ENCODE data around the gene SLX1A. TPM values are rescaled to one million over a fixed set of nuclear protein-coding genes. Genes with fewer than 3 reads are reported as not detected.
"Not testable (repeated sequence)": the region's sequence is repeated elsewhere in the genome, so short reads cannot be mapped to it uniquely, and the experiment has no call there.

SLX1A gene
- total RNA-seq (2014; rRNA removed; shearing (Covaris generic)) = 57.9 and 108 TPM in 2 replicates

- DNase-seq (ENCODE audit: low spot score); in situ Hi-C loops (cut with HindIII; ENCODE audit: low sequenced_read_pairs): not testable (repeated sequence)
These were observed at the start of gene SLX1A, which contains the start of gene BOLA2B for GRCh38 chr16:30193615-30194014. Gene SLX1A, plus strand, starts transcription at chr16:30193875. Its CDS starts 210 bp downstream, at chr16:30194085. Gene BOLA2B, minus strand, starts transcription at chr16:30193666. Its CDS starts 71 bp downstream, at chr16:30193595.

DNA sequence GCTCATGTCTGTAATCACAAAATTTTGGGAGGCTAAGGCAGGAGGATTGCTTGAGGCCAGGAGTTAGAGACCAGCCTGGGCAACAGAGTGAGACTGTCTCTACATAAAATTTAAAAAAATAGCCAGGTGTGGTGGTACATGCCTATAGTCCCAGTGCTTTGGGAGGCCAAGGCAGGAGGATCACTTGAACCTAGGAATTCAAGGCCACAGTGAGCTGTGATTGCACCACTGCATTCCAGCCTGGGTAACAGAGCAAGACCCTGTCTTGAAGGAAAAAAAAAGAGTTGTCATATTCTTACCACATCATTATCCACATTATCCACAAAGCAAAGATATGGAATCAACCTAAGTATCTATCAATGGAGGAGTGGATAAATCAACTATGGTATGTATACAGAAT, 49.7 kb upstream of the SLX1A start:
- in situ Hi-C loops (cut with HindIII; ENCODE audit: low sequenced_read_pairs) = no loop called here

DNA sequence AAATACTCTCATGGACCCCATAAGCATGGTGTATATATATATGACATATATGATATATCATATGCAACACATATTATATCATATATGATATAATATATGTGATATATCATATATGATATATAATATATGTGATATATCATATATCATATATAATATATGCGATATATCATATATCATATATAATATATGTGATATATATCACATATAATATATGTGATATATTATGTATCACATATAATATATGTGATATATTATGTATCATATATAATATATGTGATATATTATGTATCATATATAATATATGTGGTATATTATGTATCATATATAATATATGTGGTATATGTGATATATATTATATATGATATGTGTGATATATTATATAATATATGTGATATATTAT, 48.8 kb upstream of the SLX1A start:
- in situ Hi-C loops (cut with HindIII; ENCODE audit: low sequenced_read_pairs) = no loop called here
- no peak for DNase-seq (ENCODE audit: low spot score)

More for the DNA sequence above, 49.7 kb upstream of the SLX1A start:
- no peak for DNase-seq (ENCODE audit: low spot score)

- DNase-seq (ENCODE audit: low spot score) = no peak
- in situ Hi-C loops (cut with HindIII; ENCODE audit: low sequenced_read_pairs) = no loop called here
These were observed 48.0 kb upstream of the SLX1A start for GRCh38 chr16:30145657-30146056.

DNA sequence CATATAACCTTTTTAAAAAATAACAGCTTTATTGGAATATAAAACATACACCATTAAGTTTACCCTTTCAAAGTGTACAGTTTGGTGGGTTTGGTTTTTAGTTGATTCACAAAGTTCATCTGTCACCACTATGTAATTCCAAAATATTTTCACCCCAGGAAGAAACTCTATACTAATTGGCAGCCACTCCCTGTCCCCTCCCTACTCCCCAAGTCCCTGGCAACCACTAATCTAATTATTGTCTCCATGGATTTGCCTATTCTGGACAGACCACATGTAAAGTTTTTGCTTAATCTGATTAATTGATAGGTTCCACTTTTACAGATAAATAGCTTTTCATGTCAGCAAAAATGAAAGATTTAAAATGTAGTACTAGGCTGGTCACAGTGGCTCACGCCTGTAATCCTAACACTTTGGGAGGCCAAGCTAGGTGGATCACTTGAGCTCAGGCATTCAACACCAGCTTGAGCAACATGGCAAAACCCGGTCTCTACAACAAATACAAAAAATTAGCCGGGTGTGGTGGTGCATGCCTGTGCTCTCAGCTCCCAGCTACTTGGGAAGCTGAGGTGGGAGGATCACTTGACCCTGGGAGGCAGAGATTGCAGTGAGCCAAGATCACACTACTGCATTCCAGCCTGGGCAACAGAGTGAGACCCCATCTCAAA, 45.7 kb upstream of the SLX1A start:
- peak; percentile 2 for DNase-seq (ENCODE audit: low spot score)
- in situ Hi-C loops (cut with HindIII; ENCODE audit: low sequenced_read_pairs) = no loop called here

DNA sequence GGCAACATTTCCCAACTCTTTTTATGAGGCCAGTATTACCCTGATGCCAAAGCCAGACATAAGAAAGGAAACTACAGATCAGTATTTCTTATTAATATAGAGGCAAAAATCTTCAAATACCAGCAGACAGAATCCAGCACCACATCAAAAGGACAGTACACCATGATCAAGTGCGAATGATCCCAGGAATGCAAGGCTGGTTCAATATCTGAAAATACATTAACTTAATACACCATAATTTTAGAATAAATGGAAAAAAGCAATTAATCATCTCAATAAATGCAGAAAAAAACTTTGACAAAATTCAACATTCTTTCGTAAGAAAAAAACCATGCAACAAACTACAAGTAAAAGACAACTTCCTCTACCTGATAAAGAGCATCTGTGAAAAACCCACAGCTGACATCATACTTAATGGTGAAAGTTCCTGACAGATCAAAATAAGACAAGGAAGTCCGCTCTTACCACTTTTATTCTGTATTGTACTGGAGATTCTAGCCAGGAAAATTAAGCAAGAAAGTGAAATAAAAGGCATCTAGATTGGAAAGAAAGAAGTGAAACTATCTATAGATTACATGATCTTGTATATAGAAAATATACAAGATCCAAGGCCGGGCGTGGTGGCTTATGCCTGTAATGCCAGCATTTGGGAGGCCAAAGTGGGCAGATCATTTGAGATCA, 44.3 kb upstream of the SLX1A start:
- no peak for DNase-seq (ENCODE audit: low spot score)
- in situ Hi-C loops (cut with HindIII; ENCODE audit: low sequenced_read_pairs) = no loop called here

DNA sequence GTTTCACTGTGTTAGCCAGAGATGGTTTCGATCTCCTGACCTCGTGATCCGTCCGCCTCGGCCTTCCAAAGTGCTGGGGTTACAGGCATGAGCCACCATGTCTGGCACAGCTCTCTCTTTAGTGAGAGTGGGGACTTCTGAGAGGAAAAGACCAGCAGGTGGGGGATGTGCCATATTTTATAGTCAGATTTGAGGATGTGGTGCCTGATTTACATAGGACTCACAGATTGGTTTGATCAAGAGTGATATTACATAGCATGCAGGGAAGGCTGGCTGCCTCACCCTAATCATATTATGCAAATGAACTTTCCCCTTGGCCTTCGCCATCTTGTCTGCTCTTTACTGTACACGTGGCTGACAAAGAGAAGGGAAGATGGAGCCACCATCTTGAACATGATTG, 42.6 kb upstream of the SLX1A start:
- in situ Hi-C loops (cut with HindIII; ENCODE audit: low sequenced_read_pairs) = no loop called here
- DNase-seq (ENCODE audit: low spot score) = no peak

DNA sequence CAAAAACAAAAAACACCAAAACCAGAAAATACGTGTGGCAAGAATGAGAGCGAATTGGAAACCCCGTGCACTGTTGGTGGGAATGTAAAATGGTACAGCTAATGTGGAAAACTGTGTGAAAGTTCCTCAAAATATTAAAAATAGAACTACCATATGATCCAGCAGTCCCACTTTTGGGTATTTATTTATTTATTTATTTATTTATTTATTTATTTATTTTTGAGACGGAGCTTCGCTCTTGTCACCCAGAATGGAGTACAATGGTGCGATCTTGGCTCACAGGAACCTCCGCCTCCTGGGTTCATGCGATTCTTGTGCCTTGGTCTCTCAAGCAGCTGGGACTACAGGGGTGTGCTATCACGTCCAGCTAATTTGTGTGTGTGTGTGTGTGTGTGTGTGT, 41.2 kb upstream of the SLX1A start:
- no peak for DNase-seq (ENCODE audit: low spot score)
- in situ Hi-C loops (cut with HindIII; ENCODE audit: low sequenced_read_pairs) = no loop called here

DNA sequence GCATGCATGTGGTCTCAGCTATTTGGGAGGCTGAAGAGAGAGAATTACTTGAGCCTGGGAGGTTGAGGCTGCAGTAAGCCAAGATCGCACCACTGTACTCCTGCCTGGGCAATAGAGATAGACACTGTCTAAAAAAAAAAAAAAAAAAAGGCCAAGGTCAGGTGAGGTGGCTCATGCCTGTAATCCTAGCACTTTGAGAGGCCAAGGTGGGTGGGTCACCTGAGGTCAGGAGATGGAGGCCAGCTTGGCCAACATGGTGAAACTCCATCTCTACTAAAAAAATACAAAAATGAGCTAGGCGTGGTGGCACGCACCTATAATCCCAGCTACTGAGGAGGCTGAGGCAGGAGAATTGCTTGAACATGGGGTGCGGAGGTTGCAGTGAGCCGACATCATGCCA, 38.5 kb upstream of the SLX1A start:
- in situ Hi-C loops (cut with HindIII; ENCODE audit: low sequenced_read_pairs) = no loop called here
- no peak for DNase-seq (ENCODE audit: low spot score)

- in situ Hi-C loops (cut with HindIII; ENCODE audit: low sequenced_read_pairs) = no loop called here
- no peak for DNase-seq (ENCODE audit: low spot score)
These were observed 36.5 kb upstream of the SLX1A start for GRCh38 chr16:30157214-30157613.

DNA sequence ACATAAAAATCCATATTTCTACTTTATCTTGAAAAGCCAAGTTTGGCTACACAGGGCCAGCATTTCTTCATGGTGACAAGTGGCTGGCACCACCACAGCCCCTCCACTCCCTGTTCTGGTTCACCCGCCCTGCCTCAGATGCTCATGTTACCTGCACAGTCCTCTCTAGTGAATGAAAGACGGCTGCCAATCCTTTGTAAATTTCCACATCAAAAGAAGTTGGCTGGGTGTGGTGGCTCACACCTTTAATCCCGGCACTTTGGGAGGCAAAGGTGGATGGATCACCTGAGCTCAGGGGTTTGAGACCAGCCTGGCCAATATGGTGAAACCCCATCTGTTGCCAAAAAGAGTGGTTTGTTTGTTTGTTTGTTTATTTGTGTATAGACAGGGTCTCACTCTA, 30.1 kb upstream of the SLX1A start:
- no peak for DNase-seq (ENCODE audit: low spot score)
- in situ Hi-C loops (cut with HindIII; ENCODE audit: low sequenced_read_pairs) = no loop called here

DNA sequence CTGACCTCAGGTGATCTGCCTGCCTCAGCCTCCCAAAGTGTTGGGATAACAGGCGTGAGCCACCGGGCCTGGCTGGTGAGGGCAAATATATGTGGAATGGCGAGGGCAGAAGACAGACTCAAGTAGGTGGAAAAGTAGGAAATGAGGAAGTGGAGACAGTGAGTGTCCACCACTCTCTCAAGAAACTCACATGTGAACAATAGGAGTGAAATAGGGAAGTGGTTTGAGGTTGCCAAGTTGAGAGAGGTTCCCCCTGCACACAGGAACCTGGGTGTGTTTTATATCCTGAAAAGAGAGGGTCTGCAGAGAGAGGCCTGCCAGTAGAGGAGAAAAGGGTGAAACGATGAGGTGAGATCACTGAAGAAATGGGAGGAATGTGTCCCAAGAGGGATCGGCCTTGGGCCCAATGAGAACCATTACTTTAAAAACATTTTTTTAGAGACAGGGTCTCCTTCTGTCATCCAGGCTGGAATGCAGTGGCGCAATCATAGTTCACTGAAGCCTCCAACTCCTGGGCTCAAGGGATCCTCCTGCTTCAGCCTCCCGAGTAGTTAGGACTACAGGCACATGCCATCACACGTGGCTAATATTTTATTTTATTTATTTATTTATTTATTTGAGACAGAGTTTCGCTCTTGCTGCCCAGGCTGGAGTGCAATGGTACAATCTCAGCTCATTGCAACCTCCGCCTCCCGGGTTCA, 27.3 kb upstream of the SLX1A start:
- in situ Hi-C loops (cut with HindIII; ENCODE audit: low sequenced_read_pairs) = no loop called here
- DNase-seq (ENCODE audit: low spot score) = no peak

GRCh38 chr16:30168746-30169145, 24.9 kb upstream of the SLX1A start:
- in situ Hi-C loops (cut with HindIII; ENCODE audit: low sequenced_read_pairs); DNase-seq (ENCODE audit: low spot score): not testable (repeated sequence)

DNA sequence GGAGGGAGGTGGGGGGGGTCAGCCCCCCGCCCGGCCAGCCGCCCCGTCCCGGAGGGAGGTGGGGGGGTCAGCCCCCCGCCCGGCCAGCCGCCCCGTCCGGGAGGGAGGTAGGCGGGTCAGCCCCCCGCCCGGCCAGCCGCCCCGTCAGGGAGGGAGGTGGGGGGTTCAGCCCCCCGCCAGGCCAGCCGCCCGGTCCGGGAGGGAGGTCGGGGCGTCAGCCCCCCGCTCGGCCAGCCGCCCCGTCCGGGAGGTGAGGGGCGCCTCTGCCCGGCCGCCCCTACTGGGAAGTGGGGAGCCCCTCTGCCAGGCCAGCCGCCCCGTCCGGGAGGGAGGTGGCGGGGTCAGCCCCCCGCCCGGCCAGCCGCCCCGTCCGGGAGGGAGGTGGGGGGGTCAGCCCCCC, 24.3 kb upstream of the SLX1A start:
- in situ Hi-C loops (cut with HindIII; ENCODE audit: low sequenced_read_pairs); DNase-seq (ENCODE audit: low spot score): not testable (repeated sequence)

- DNase-seq (ENCODE audit: low spot score); in situ Hi-C loops (cut with HindIII; ENCODE audit: low sequenced_read_pairs): not testable (repeated sequence)
These were observed 23.5 kb upstream of the SLX1A start for GRCh38 chr16:30170145-30170544.

- in situ Hi-C loops (cut with HindIII; ENCODE audit: low sequenced_read_pairs) = no loop called here
- no peak for DNase-seq (ENCODE audit: low spot score)
These were observed 20.6 kb upstream of the SLX1A start for GRCh38 chr16:30173054-30173453.

GRCh38 chr16:30176876-30177275, 16.8 kb upstream of the SLX1A start:
- in situ Hi-C loops (cut with HindIII; ENCODE audit: low sequenced_read_pairs) = not testable (repeated sequence)

GRCh38 chr16:30179195-30179594, 14.5 kb upstream of the SLX1A start:
- DNase-seq (ENCODE audit: low spot score) = no peak
- in situ Hi-C loops (cut with HindIII; ENCODE audit: low sequenced_read_pairs) = no loop called here

More at GRCh38 chr16:30176876-30177275, 16.8 kb upstream of the SLX1A start:
- not testable (repeated sequence) for DNase-seq (ENCODE audit: low spot score)

DNA sequence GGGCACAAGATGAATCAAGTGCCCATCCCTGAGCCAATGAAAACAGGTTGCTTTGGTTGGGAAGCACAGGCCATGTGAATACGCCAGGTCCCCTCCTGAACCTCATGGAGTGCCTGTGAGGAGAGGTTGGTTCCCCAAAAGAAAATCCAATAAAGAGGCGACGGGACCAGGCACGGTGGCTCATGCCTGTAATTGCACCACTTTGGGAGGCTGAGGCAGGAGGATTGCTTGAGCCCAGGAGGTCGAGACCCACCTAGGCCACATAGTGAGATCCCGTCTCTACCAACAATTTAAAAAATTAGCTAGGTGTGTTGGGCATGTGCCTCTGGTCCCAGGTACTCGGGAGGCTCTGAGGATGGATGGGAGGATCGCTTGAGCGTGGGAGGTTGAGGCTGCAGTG, 13.7 kb upstream of the SLX1A start:
- in situ Hi-C loops (cut with HindIII; ENCODE audit: low sequenced_read_pairs) = no loop called here
- no peak for DNase-seq (ENCODE audit: low spot score)

GRCh38 chr16:30180741-30181140, 12.9 kb upstream of the SLX1A start:
- DNase-seq (ENCODE audit: low spot score) = no peak
- in situ Hi-C loops (cut with HindIII; ENCODE audit: low sequenced_read_pairs) = no loop called here

All from G401 (cell line).